ENCODE measurements around the gene PTER.

The PTER gene

GRCh38 chr10:16466001-16466400, 29.2 kb downstream of the PTER start:
- H3K27ac ChIP-seq (ENCODE audit: insufficient read depth, low read length, poor library complexity, severe bottlenecking), result no peak overlapping the region
- H3K4me1 ChIP-seq (ENCODE audit: control insufficient read depth, insufficient read depth, low read length, poor library complexity, severe bottlenecking), result no peaks in the 10 kb centered on the region
- no peaks in the 10 kb centered on the region for H3K9me3 ChIP-seq (ENCODE audit: control insufficient read depth, low read length)
- no peak for DNase-seq
- no peak overlapping the region for H3K4me3 ChIP-seq (ENCODE audit: insufficient read depth, low read depth, low read length, poor library complexity, severe bottlenecking)
- peaks cover 3% of the 10 kb centered on the region for H3K36me3 ChIP-seq (ENCODE audit: control insufficient read depth, insufficient read depth, low read length)
- H3K27me3 ChIP-seq (replicated peaks; ENCODE audit: control insufficient read depth, insufficient read depth, low read length, poor library complexity, severe bottlenecking), result no peaks in the 10 kb centered on the region

GRCh38 chr10:16470747-16471146, 33.9 kb downstream of the PTER start:
- Histone ChIP-seq H3K27ac (ENCODE audit: insufficient read depth, low read length, poor library complexity, severe bottlenecking) (no peak overlapping the region), H3K4me3 (ENCODE audit: insufficient read depth, low read depth, low read length, poor library complexity, severe bottlenecking) (no peak overlapping the region), H3K27me3 (replicated peaks; ENCODE audit: control insufficient read depth, insufficient read depth, low read length, poor library complexity, severe bottlenecking) (no peaks in the 10 kb centered on the region), H3K4me1 (ENCODE audit: control insufficient read depth, insufficient read depth, low read length, poor library complexity, severe bottlenecking) (no peaks in the 10 kb centered on the region), H3K36me3 (ENCODE audit: control insufficient read depth, insufficient read depth, low read length) (no peaks in the 10 kb centered on the region), H3K9me3 (ENCODE audit: control insufficient read depth, low read length) (no peaks in the 10 kb centered on the region)
- DNase-seq, result no peak

GRCh38 chr10:16472828-16473227, 36.0 kb downstream of the PTER start:
- H3K4me1 ChIP-seq (ENCODE audit: control insufficient read depth, insufficient read depth, low read length, poor library complexity, severe bottlenecking), result no peaks in the 10 kb centered on the region
- H3K4me3 ChIP-seq (ENCODE audit: insufficient read depth, low read depth, low read length, poor library complexity, severe bottlenecking), result no peak overlapping the region
- H3K27me3 ChIP-seq (replicated peaks; ENCODE audit: control insufficient read depth, insufficient read depth, low read length, poor library complexity, severe bottlenecking), result no peaks in the 10 kb centered on the region
- no peak overlapping the region for H3K27ac ChIP-seq (ENCODE audit: insufficient read depth, low read length, poor library complexity, severe bottlenecking)
- H3K36me3 ChIP-seq (ENCODE audit: control insufficient read depth, insufficient read depth, low read length), result no peaks in the 10 kb centered on the region
- DNase-seq, result no peak
- H3K9me3 ChIP-seq (ENCODE audit: control insufficient read depth, low read length), result no peaks in the 10 kb centered on the region

- Histone ChIP-seq H3K4me1 (ENCODE audit: control insufficient read depth, insufficient read depth, low read length, poor library complexity, severe bottlenecking) (no peaks in the 10 kb centered on the region), H3K27me3 (replicated peaks; ENCODE audit: control insufficient read depth, insufficient read depth, low read length, poor library complexity, severe bottlenecking) (no peaks in the 10 kb centered on the region), H3K27ac (ENCODE audit: insufficient read depth, low read length, poor library complexity, severe bottlenecking) (no peak overlapping the region), H3K4me3 (ENCODE audit: insufficient read depth, low read depth, low read length, poor library complexity, severe bottlenecking) (no peak overlapping the region), H3K36me3 (ENCODE audit: control insufficient read depth, insufficient read depth, low read length) (no peaks in the 10 kb centered on the region), H3K9me3 (ENCODE audit: control insufficient read depth, low read length) (no peaks in the 10 kb centered on the region)
- no peak for DNase-seq
Measured at GRCh38 chr10:16477757-16478156, 40.9 kb downstream of the PTER start.

GRCh38 chr10:16478801-16479200, 42.0 kb downstream of the PTER start:
- H3K9me3 ChIP-seq (ENCODE audit: control insufficient read depth, low read length), result no peaks in the 10 kb centered on the region
- H3K36me3 ChIP-seq (ENCODE audit: control insufficient read depth, insufficient read depth, low read length), result no peaks in the 10 kb centered on the region
- H3K4me3 ChIP-seq (ENCODE audit: insufficient read depth, low read depth, low read length, poor library complexity, severe bottlenecking), result no peak overlapping the region
- DNase-seq, result no peak
- H3K27me3 ChIP-seq (replicated peaks; ENCODE audit: control insufficient read depth, insufficient read depth, low read length, poor library complexity, severe bottlenecking), result no peaks in the 10 kb centered on the region
- H3K27ac ChIP-seq (ENCODE audit: insufficient read depth, low read length, poor library complexity, severe bottlenecking), result no peak overlapping the region
- no peaks in the 10 kb centered on the region for H3K4me1 ChIP-seq (ENCODE audit: control insufficient read depth, insufficient read depth, low read length, poor library complexity, severe bottlenecking)

GRCh38 chr10:16481052-16481728, 44.4 kb downstream of the PTER start:
- no peaks in the 10 kb centered on the region for H3K9me3 ChIP-seq (ENCODE audit: control insufficient read depth, low read length)
- H3K27me3 ChIP-seq (replicated peaks; ENCODE audit: control insufficient read depth, insufficient read depth, low read length, poor library complexity, severe bottlenecking), result no peaks in the 10 kb centered on the region
- no peaks in the 10 kb centered on the region for H3K4me1 ChIP-seq (ENCODE audit: control insufficient read depth, insufficient read depth, low read length, poor library complexity, severe bottlenecking)
- DNase-seq, result no peak
- H3K27ac ChIP-seq (ENCODE audit: insufficient read depth, low read length, poor library complexity, severe bottlenecking), result no peak overlapping the region
- no peaks in the 10 kb centered on the region for H3K36me3 ChIP-seq (ENCODE audit: control insufficient read depth, insufficient read depth, low read length)
- H3K4me3 ChIP-seq (ENCODE audit: insufficient read depth, low read depth, low read length, poor library complexity, severe bottlenecking), result no peak overlapping the region

- H3K27me3 ChIP-seq (replicated peaks; ENCODE audit: control insufficient read depth, insufficient read depth, low read length, poor library complexity, severe bottlenecking), result no peaks in the 10 kb centered on the region
- H3K27ac ChIP-seq (ENCODE audit: insufficient read depth, low read length, poor library complexity, severe bottlenecking), result no peak overlapping the region
- H3K4me3 ChIP-seq (ENCODE audit: insufficient read depth, low read depth, low read length, poor library complexity, severe bottlenecking), result no peak overlapping the region
- peaks cover 5% of the 10 kb centered on the region for H3K36me3 ChIP-seq (ENCODE audit: control insufficient read depth, insufficient read depth, low read length)
- DNase-seq, result no peak
- no peaks in the 10 kb centered on the region for H3K4me1 ChIP-seq (ENCODE audit: control insufficient read depth, insufficient read depth, low read length, poor library complexity, severe bottlenecking)
- H3K9me3 ChIP-seq (ENCODE audit: control insufficient read depth, low read length), result no peaks in the 10 kb centered on the region
Measured at GRCh38 chr10:16483241-16483917, 46.6 kb downstream of the PTER start.

GRCh38 chr10:16490511-16490910, 53.7 kb downstream of the PTER start:
- H3K27me3 ChIP-seq (replicated peaks; ENCODE audit: control insufficient read depth, insufficient read depth, low read length, poor library complexity, severe bottlenecking), result no peaks in the 10 kb centered on the region
- H3K36me3 ChIP-seq (ENCODE audit: control insufficient read depth, insufficient read depth, low read length), result peaks cover 18% of the 10 kb centered on the region
- no peak overlapping the region for H3K27ac ChIP-seq (ENCODE audit: insufficient read depth, low read length, poor library complexity, severe bottlenecking)
- no peak overlapping the region for H3K4me3 ChIP-seq (ENCODE audit: insufficient read depth, low read depth, low read length, poor library complexity, severe bottlenecking)
- H3K9me3 ChIP-seq (ENCODE audit: control insufficient read depth, low read length), result no peaks in the 10 kb centered on the region
- no peaks in the 10 kb centered on the region for H3K4me1 ChIP-seq (ENCODE audit: control insufficient read depth, insufficient read depth, low read length, poor library complexity, severe bottlenecking)
- no peak for DNase-seq

GRCh38 chr10:16491933-16492332, 55.1 kb downstream of the PTER start:
- H3K9me3 ChIP-seq (ENCODE audit: control insufficient read depth, low read length), result no peaks in the 10 kb centered on the region
- H3K36me3 ChIP-seq (ENCODE audit: control insufficient read depth, insufficient read depth, low read length), result peaks cover 18% of the 10 kb centered on the region
- H3K27ac ChIP-seq (ENCODE audit: insufficient read depth, low read length, poor library complexity, severe bottlenecking), result no peak overlapping the region
- H3K27me3 ChIP-seq (replicated peaks; ENCODE audit: control insufficient read depth, insufficient read depth, low read length, poor library complexity, severe bottlenecking), result no peaks in the 10 kb centered on the region
- H3K4me1 ChIP-seq (ENCODE audit: control insufficient read depth, insufficient read depth, low read length, poor library complexity, severe bottlenecking), result no peaks in the 10 kb centered on the region
- no peak for DNase-seq
- H3K4me3 ChIP-seq (ENCODE audit: insufficient read depth, low read depth, low read length, poor library complexity, severe bottlenecking), result no peak overlapping the region

- Histone ChIP-seq H3K36me3 (ENCODE audit: control insufficient read depth, insufficient read depth, low read length) (peaks cover 14% of the 10 kb centered on the region), H3K4me1 (ENCODE audit: control insufficient read depth, insufficient read depth, low read length, poor library complexity, severe bottlenecking) (no peaks in the 10 kb centered on the region), H3K9me3 (ENCODE audit: control insufficient read depth, low read length) (no peaks in the 10 kb centered on the region), H3K27me3 (replicated peaks; ENCODE audit: control insufficient read depth, insufficient read depth, low read length, poor library complexity, severe bottlenecking) (no peaks in the 10 kb centered on the region), H3K27ac (ENCODE audit: insufficient read depth, low read length, poor library complexity, severe bottlenecking) (no peak overlapping the region), H3K4me3 (ENCODE audit: insufficient read depth, low read depth, low read length, poor library complexity, severe bottlenecking) (no peak overlapping the region)
- no peak for DNase-seq
Measured at GRCh38 chr10:16493884-16494536, 57.2 kb downstream of the PTER start.

Measured in effector memory CD4-positive, alpha-beta T cell (primary cell).